Endothelial cell of umbilical vein (primary cell): ENCODE results near the gene LRP1B. TPM values are rescaled to one million over a fixed set of nuclear protein-coding genes. Genes with fewer than 3 reads are reported as not detected.

ENCODE experiments used
- BruUV-seq: library from RNA; stranded (reverse); fragments of 400-500 nt; replicated peaks from 2 replicates; lab custom pipeline; 2021; lab: Mats Ljungman, UMichigan
- CTCF ChIA-PET: fragments of 300-600, 350-600 bp; sonication (Branson Sonifier 250); formaldehyde crosslinking; loops from one replicate; lab custom pipeline; 2021; ENCODE audit warnings: antibody characterized with exemption, inconsistent platforms; lab: Charles Lee
- POLR2A ChIA-PET: fragments of 300-600, 350-600 bp; sonication (Branson Sonifier 250); formaldehyde crosslinking; loops from one replicate; lab custom pipeline; 2021; ENCODE audit warnings: antibody characterized with exemption, inconsistent platforms; lab: Charles Lee
- DNase-seq: peaks from one replicate; pipeline ENCODE4 v3.0.0-alpha.2; 2011; ENCODE audit warnings: low read depth, low spot score
- FAIRE-seq: peaks from 2 replicates; lab custom pipeline; 2011; peaks lifted over from hg19 to GRCh38; lab: Jason Lieb, UNC
- H2AFZ ChIP-seq: 2 replicates; pipeline ENCODE4 v1.6.0; 2012; ENCODE audit warnings: low read depth, low read length, control low read depth, inconsistent platforms
- H3K27ac ChIP-seq: 2 replicates; pipeline ENCODE4 v1.5.1; 2011; ENCODE audit warnings: low read depth, mild to moderate bottlenecking, control low read depth, low read length, moderate library complexity; ENCODE audit not compliant: insufficient read depth
- H3K27me3 ChIP-seq, 2 experiments: 2 replicates each; pipeline versions ENCODE4 v1.6.0 to v1.6.1; 2011; ENCODE audit warnings: low read length in 2 of 2, mixed read lengths in 1 of 2; ENCODE audit not compliant: control insufficient read depth in 2 of 2, insufficient read depth in 2 of 2
- H3K36me3 ChIP-seq, 2 experiments: 2 replicates in 1 of 2; 3 replicates in 1 of 2; pipeline ENCODE4 v1.5.1; 2011; ENCODE audit warnings: low read length in 2 of 2, mild to moderate bottlenecking in 1 of 2, moderate library complexity in 1 of 2; ENCODE audit not compliant: control insufficient read depth in 2 of 2, insufficient read depth in 2 of 2; ENCODE audit errors: extremely low read depth in 1 of 2
- H3K4me1 ChIP-seq: 3 replicates; pipeline ENCODE4 v1.5.1; 2011; ENCODE audit warnings: mild to moderate bottlenecking, low read length; ENCODE audit not compliant: control insufficient read depth, insufficient read depth; ENCODE audit errors: extremely low read depth
- H3K4me2 ChIP-seq: 2 replicates; pipeline ENCODE4 v1.6.1; 2011; ENCODE audit warnings: low read length, control low read depth, mixed read lengths; ENCODE audit not compliant: insufficient read depth
- H3K4me3 ChIP-seq, 3 experiments: fragments of 200-600 bp in 1 of 3; sonication (generic), shearing (Covaris generic) in 1 of 3; replicated peaks in 1 of 3; 2 replicates each; pipeline ENCODE4 v1.5.1; 2011 to 2016; ENCODE audit warnings: control low read depth in 3 of 3, low read length in 3 of 3, mild to moderate bottlenecking in 2 of 3, inconsistent platforms in 1 of 3, low read depth in 1 of 3, moderate library complexity in 1 of 3; ENCODE audit not compliant: insufficient read depth in 1 of 3
- H3K79me2 ChIP-seq: 2 replicates; pipeline ENCODE4 v1.6.0; 2012; ENCODE audit warnings: low read length, inconsistent platforms; ENCODE audit not compliant: control insufficient read depth, insufficient read depth
- H3K9ac ChIP-seq: replicated peaks from 2 replicates; pipeline ENCODE3; 2011; ENCODE audit warnings: low read length, control low read depth; ENCODE audit not compliant: insufficient read depth; ENCODE audit errors: extremely low read depth
- H3K9me1 ChIP-seq: replicated peaks from 3 replicates; pipeline ENCODE4 v1.6.0; 2011; ENCODE audit warnings: mild to moderate bottlenecking, low read length; ENCODE audit not compliant: control insufficient read depth, insufficient read depth; ENCODE audit errors: extremely low read depth
- H3K9me3 ChIP-seq: replicated peaks from 2 replicates; pipeline ENCODE4 v1.5.1; 2012; ENCODE audit warnings: low read length, inconsistent platforms; ENCODE audit not compliant: control insufficient read depth, insufficient read depth
- H4K20me1 ChIP-seq: replicated peaks from 2 replicates; pipeline ENCODE3; 2011; ENCODE audit warnings: mild to moderate bottlenecking, low read length; ENCODE audit not compliant: control insufficient read depth, insufficient read depth; ENCODE audit errors: extremely low read depth
- EZH2 ChIP-seq: IDR thresholded peaks from 2 replicates; pipeline ENCODE4 v1.6.1; 2012; ENCODE audit warnings: borderline replicate concordance, low read depth, mild to moderate bottlenecking, moderate library complexity, low read length, inconsistent platforms; ENCODE audit not compliant: severe bottlenecking
- FOS ChIP-seq: IDR thresholded peaks from 2 replicates; pipeline ENCODE4 v1.6.1; 2011; ENCODE audit warnings: mild to moderate bottlenecking, low read length, moderate library complexity, borderline replicate concordance; ENCODE audit not compliant: insufficient read depth
- GATA2 ChIP-seq: IDR thresholded peaks from 2 replicates; pipeline ENCODE4 v1.7.0; 2011; ENCODE audit warnings: low read depth, mild to moderate bottlenecking, moderate library complexity, mixed read lengths, low read length; ENCODE audit not compliant: insufficient read length, insufficient read depth
- JUN ChIP-seq: IDR thresholded peaks from 2 replicates; pipeline ENCODE4 v1.6.1; 2011; ENCODE audit warnings: borderline replicate concordance, low read depth; ENCODE audit not compliant: insufficient read length, insufficient read depth
- MYC ChIP-seq: IDR thresholded peaks from one replicate; pipeline ENCODE4 v1.6.1; 2011; ENCODE audit warnings: mild to moderate bottlenecking, low read depth, low read length
- POLR2A ChIP-seq: IDR thresholded peaks from 2 replicates; pipeline ENCODE4 v1.6.1; 2012; ENCODE audit warnings: low read depth, mild to moderate bottlenecking, control low read depth, low read length
- POLR2AphosphoS5 ChIP-seq: IDR thresholded peaks from 2 replicates; pipeline ENCODE4 v1.6.1; 2012; ENCODE audit warnings: low read depth, mild to moderate bottlenecking, control low read depth, low read length, moderate library complexity; ENCODE audit not compliant: insufficient read depth
- dilution Hi-C: fragments of 300-500 bp; cut with MboI; formaldehyde crosslinking; loops from one replicate; pipeline ENCODE4 v1.15.0; 2019; ENCODE audit warnings: low sequenced_read_pairs; ENCODE audit not compliant: extremely low pct_ligation_motif_present
- intact Hi-C: fragments of 100-400 bp; cut with micrococcal nuclease; formaldehyde crosslinking; loops from one replicate; pipeline ENCODE4 v1.10.0; 2022
- polyA plus RNA-seq, 4 experiments: library from polyadenylated mRNA; depleted of rRNA in 3 of 4; stranded (reverse) in 3 of 4; unstranded in 1 of 4; fragments of >200 nt; gene quantifications; 2 replicates each; pipeline versions ENCODE4 v1.2.1 to v1.2.3, GENCODE V29; 2011 to 2012; ENCODE audit warnings: missing spikeins in 1 of 4
- total RNA-seq: library from RNA; stranded (reverse); gene quantifications from 2 replicates; pipeline ENCODE4 v1.2.3, GENCODE V29; 2021
- TF ChIP-seq, protein P1 (sequence below), 2 donors: IDR thresholded peaks; 1 replicate in 1 of 2; 2 replicates in 1 of 2; pipeline ENCODE4 v1.5.1; 2011; ENCODE audit warnings: low read length in 2 of 2, mild to moderate bottlenecking in 2 of 2, moderate library complexity in 2 of 2, control low read depth in 1 of 2, inconsistent platforms in 1 of 2, low read depth in 1 of 2; ENCODE audit not compliant: insufficient read depth in 1 of 2; ENCODE audit errors: extremely low read depth in 1 of 2
- TF ChIP-seq, protein P2 (sequence below): IDR thresholded peaks from 2 replicates; pipeline ENCODE4 v1.6.1; 2011; ENCODE audit not compliant: insufficient read depth, insufficient read length

Gene LRP1B
- total and polyA plus RNA-seq, 2 donors (not counting 3 experiments of a cell fraction or from before 2014, with no cell fraction given) = 0.03 to 0.07 TPM

DNA sequence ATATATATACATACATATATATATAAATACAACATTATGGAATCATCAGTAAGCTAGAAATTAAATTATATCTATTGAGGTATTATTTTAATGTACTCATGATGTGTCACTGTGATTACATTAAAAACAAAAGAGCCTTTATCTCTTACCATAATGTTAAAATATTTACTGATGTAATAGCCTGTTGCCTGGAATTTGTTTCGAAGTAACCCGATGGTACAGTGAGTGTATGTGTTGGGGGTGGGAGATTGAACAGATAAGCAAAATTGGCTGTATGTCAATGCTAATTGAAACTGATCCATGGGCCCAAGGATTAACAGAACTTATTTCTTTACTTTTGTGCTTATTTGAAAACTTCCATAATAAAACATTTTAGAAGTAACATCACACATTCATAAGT, 1473.2 kb downstream of the LRP1B start:
- no peak overlapping the region for H3K4me2 ChIP-seq
- no peak overlapping the region for H3K9ac ChIP-seq
- H3K27me3 ChIP-seq = no peaks in the 10 kb centered on the region
- CTCF ChIA-PET = interaction anchor here (1.9 kb wide), 1 partner anchor 37 kb away, joined by 4 read pairs; no protein-coding TSS in a partner anchor
- TF ChIP-seq JUN = peak; percentile 24
- no peak for TF ChIP-seq EZH2
- TF ChIP-seq GATA2 = peak; percentile 98
- TF ChIP-seq POLR2A = peak; percentile 21
- TF ChIP-seq POLR2AphosphoS5 = peak; percentile 73
- peak; percentile 70 for TF ChIP-seq FOS
- TF ChIP-seq, protein P1, sequence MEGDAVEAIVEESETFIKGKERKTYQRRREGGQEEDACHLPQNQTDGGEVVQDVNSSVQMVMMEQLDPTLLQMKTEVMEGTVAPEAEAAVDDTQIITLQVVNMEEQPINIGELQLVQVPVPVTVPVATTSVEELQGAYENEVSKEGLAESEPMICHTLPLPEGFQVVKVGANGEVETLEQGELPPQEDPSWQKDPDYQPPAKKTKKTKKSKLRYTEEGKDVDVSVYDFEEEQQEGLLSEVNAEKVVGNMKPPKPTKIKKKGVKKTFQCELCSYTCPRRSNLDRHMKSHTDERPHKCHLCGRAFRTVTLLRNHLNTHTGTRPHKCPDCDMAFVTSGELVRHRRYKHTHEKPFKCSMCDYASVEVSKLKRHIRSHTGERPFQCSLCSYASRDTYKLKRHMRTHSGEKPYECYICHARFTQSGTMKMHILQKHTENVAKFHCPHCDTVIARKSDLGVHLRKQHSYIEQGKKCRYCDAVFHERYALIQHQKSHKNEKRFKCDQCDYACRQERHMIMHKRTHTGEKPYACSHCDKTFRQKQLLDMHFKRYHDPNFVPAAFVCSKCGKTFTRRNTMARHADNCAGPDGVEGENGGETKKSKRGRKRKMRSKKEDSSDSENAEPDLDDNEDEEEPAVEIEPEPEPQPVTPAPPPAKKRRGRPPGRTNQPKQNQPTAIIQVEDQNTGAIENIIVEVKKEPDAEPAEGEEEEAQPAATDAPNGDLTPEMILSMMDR (IDR thresholded peaks at IDR 0.05; ENCODE audit: extremely low read depth in 1 of 2, insufficient read depth in 1 of 2, low read depth in 1 of 2, low read length in 2 of 2) = no peak
- TF ChIP-seq, protein P2, sequence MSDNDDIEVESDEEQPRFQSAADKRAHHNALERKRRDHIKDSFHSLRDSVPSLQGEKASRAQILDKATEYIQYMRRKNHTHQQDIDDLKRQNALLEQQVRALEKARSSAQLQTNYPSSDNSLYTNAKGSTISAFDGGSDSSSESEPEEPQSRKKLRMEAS = no peak
- TF ChIP-seq MYC = no peak
- no TSS peak for BruUV-seq
- no peaks in the 10 kb centered on the region for H4K20me1 ChIP-seq
- no peaks in the 10 kb centered on the region for H3K9me1 ChIP-seq
- DNase-seq = peak; percentile 68
- H3K79me2 ChIP-seq = no peaks in the 10 kb centered on the region
- H3K27ac ChIP-seq = peak overlapping the region; percentile 48
- no peaks in the 10 kb centered on the region for H3K36me3 ChIP-seq
- peaks cover 21% of the 10 kb centered on the region for H3K4me1 ChIP-seq
- H3K9me3 ChIP-seq = no peaks in the 10 kb centered on the region
- intact Hi-C loops = loop anchor here (1.0 kb wide), 1 partner anchor 364 kb away; no protein-coding TSS in a partner anchor
- no peak overlapping the region for H2AFZ ChIP-seq
- no peak overlapping the region for H3K4me3 ChIP-seq
- no peak for FAIRE-seq
- POLR2A ChIA-PET = no interaction called here
- dilution Hi-C loops = no loop called here
